DOHH2 (cell line): Measurements from ENCODE around the gene COL23A1.

Experiments used
- H3F3A ChIP-seq: fragments of 200-600 bp; sonication (generic), shearing (Covaris generic); 2 replicates; pipeline ENCODE4 v1.6.0; 2016; ENCODE audit warnings: antibody characterized with exemption, mild to moderate bottlenecking; ENCODE audit not compliant: control insufficient read depth, insufficient read depth
- H3K27ac ChIP-seq: fragments of 200-600 bp; sonication (generic); 2 replicates; pipeline ENCODE4 v1.5.1; 2014; ENCODE audit warnings: low read depth, mild to moderate bottlenecking, low read length, moderate library complexity
- H3K27me3 ChIP-seq: fragments of 200-600 bp; sonication (generic); 2 replicates; pipeline ENCODE4 v1.6.1; 2014; ENCODE audit warnings: mild to moderate bottlenecking, low read length, mixed read lengths; ENCODE audit not compliant: control insufficient read depth
- H3K36me3 ChIP-seq: fragments of 200-600 bp; sonication (generic); 2 replicates; pipeline ENCODE4 v1.6.1; 2014; ENCODE audit warnings: mild to moderate bottlenecking, low read length, moderate library complexity, mixed read lengths; ENCODE audit not compliant: control insufficient read depth
- H3K4me1 ChIP-seq: fragments of 200-600 bp; sonication (generic); 2 replicates; pipeline ENCODE4 v1.6.1; 2014; ENCODE audit warnings: mild to moderate bottlenecking, low read length, mixed read lengths; ENCODE audit not compliant: control insufficient read depth
- H3K4me2 ChIP-seq: fragments of 200-600 bp; sonication (generic); 2 replicates; pipeline ENCODE4 v1.6.0; 2014; ENCODE audit warnings: mild to moderate bottlenecking, low read length, moderate library complexity
- H3K4me3 ChIP-seq: fragments of 200-600 bp; sonication (generic); 2 replicates; pipeline ENCODE4 v1.5.1; 2014; ENCODE audit warnings: mild to moderate bottlenecking, low read length, mixed read lengths
- H3K79me2 ChIP-seq: fragments of 200-600 bp; sonication (generic); 2 replicates; pipeline ENCODE4 v1.6.1; 2014; ENCODE audit warnings: mild to moderate bottlenecking, low read length, mixed read lengths; ENCODE audit not compliant: control insufficient read depth
- H3K9me2 ChIP-seq: fragments of 200-600 bp; sonication (generic); replicated peaks from 2 replicates; pipeline ENCODE4 v1.6.1; 2014; ENCODE audit warnings: mild to moderate bottlenecking, low read length, mixed read lengths; ENCODE audit not compliant: control insufficient read depth
- H3K9me3 ChIP-seq: fragments of 200-600 bp; sonication (generic); 2 replicates; pipeline ENCODE4 v1.6.1; 2014; ENCODE audit warnings: antibody characterized with exemption, low read length, mixed read lengths; ENCODE audit not compliant: control insufficient read depth, insufficient read depth
- H4K20me1 ChIP-seq: fragments of 200-600 bp; sonication (generic); 2 replicates; pipeline ENCODE4 v1.6.0; 2014; ENCODE audit warnings: low read depth, mild to moderate bottlenecking, antibody characterized with exemption, low read length, moderate library complexity; ENCODE audit not compliant: control insufficient read depth, insufficient read depth
- EZH2phosphoT487 ChIP-seq: fragments of 200-600 bp; sonication (generic); IDR thresholded peaks from 2 replicates; pipeline ENCODE4 v1.6.1; 2017; ENCODE audit warnings: borderline replicate concordance, mild to moderate bottlenecking, antibody characterized with exemption, low read length, moderate library complexity, mixed read lengths
- TF ChIP-seq, protein P1 (sequence below): fragments of 200-600 bp; sonication (generic); IDR thresholded peaks from one replicate; pipeline ENCODE4 v1.5.1; 2014; ENCODE audit warnings: antibody characterized with exemption, mild to moderate bottlenecking, low read depth, low read length; ENCODE audit not compliant: poor library complexity, severe bottlenecking

The COL23A1 gene

GRCh38 chr5:178266581-178266980, 323.6 kb downstream of the COL23A1 start:
- H3K4me1 ChIP-seq = no peaks in the 10 kb centered on the region
- no peak overlapping the region for H3K4me2 ChIP-seq
- no peak overlapping the region for H3K27ac ChIP-seq
- no peaks in the 10 kb centered on the region for H4K20me1 ChIP-seq
- H3K36me3 ChIP-seq = no peaks in the 10 kb centered on the region
- H3K9me2 ChIP-seq = no peaks in the 10 kb centered on the region
- no peaks in the 10 kb centered on the region for H3K79me2 ChIP-seq
- no peaks in the 10 kb centered on the region for H3F3A ChIP-seq
- no peaks in the 10 kb centered on the region for H3K27me3 ChIP-seq
- no peak overlapping the region for H3K4me3 ChIP-seq
- TF ChIP-seq EZH2phosphoT487 = no peak
- TF ChIP-seq, protein P1, sequence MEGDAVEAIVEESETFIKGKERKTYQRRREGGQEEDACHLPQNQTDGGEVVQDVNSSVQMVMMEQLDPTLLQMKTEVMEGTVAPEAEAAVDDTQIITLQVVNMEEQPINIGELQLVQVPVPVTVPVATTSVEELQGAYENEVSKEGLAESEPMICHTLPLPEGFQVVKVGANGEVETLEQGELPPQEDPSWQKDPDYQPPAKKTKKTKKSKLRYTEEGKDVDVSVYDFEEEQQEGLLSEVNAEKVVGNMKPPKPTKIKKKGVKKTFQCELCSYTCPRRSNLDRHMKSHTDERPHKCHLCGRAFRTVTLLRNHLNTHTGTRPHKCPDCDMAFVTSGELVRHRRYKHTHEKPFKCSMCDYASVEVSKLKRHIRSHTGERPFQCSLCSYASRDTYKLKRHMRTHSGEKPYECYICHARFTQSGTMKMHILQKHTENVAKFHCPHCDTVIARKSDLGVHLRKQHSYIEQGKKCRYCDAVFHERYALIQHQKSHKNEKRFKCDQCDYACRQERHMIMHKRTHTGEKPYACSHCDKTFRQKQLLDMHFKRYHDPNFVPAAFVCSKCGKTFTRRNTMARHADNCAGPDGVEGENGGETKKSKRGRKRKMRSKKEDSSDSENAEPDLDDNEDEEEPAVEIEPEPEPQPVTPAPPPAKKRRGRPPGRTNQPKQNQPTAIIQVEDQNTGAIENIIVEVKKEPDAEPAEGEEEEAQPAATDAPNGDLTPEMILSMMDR = no peak
- H3K9me3 ChIP-seq = no peaks in the 10 kb centered on the region

DNA sequence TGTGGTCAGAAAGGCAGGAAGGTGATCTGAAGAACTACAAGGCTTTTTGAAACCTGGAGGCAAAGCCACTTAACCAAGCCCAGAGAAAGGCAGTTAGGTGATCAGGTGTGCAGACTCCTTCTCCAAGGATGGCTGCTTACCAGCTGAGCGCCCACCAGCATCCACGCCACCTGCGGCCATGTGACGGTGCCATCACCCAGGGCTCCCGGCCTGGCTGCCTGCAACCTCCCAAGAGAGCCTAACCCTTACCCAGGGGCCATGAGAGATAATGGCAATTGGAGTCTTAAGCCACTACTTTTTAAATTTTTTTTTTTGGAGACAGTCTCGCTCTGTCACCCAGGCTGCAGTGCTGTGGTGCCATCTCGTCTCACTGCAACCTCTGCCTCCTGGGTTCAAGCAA, 324.4 kb downstream of the COL23A1 start:
- H3K79me2 ChIP-seq = no peaks in the 10 kb centered on the region
- no peaks in the 10 kb centered on the region for H3K36me3 ChIP-seq
- TF ChIP-seq, protein P1 = no peak
- TF ChIP-seq EZH2phosphoT487 = no peak
- no peaks in the 10 kb centered on the region for H3K27me3 ChIP-seq
- no peak overlapping the region for H3K27ac ChIP-seq
- H3K9me2 ChIP-seq = no peaks in the 10 kb centered on the region
- no peaks in the 10 kb centered on the region for H3K4me1 ChIP-seq
- no peak overlapping the region for H3K4me3 ChIP-seq
- no peak overlapping the region for H3K4me2 ChIP-seq
- no peaks in the 10 kb centered on the region for H4K20me1 ChIP-seq
- no peaks in the 10 kb centered on the region for H3F3A ChIP-seq
- H3K9me3 ChIP-seq = no peaks in the 10 kb centered on the region

GRCh38 chr5:178264044-178264443, 326.1 kb downstream of the COL23A1 start:
- H3K36me3 ChIP-seq = no peaks in the 10 kb centered on the region
- H3K79me2 ChIP-seq = no peaks in the 10 kb centered on the region
- H3K9me3 ChIP-seq = no peaks in the 10 kb centered on the region
- H3K27ac ChIP-seq = no peak overlapping the region
- H3K9me2 ChIP-seq = no peaks in the 10 kb centered on the region
- no peak overlapping the region for H3K4me2 ChIP-seq
- H3K27me3 ChIP-seq = no peaks in the 10 kb centered on the region
- H3K4me3 ChIP-seq = no peak overlapping the region
- TF ChIP-seq EZH2phosphoT487 = no peak
- TF ChIP-seq, protein P1 = no peak
- 0 out of 2 replicates have a peak, but pooled peaks cover under 1% of the 10 kb centered on the region for H3K4me1 ChIP-seq
- H4K20me1 ChIP-seq = no peaks in the 10 kb centered on the region
- no peaks in the 10 kb centered on the region for H3F3A ChIP-seq
